ENCODE measurements around the gene HIPK4.

Gene HIPK4

DNA sequence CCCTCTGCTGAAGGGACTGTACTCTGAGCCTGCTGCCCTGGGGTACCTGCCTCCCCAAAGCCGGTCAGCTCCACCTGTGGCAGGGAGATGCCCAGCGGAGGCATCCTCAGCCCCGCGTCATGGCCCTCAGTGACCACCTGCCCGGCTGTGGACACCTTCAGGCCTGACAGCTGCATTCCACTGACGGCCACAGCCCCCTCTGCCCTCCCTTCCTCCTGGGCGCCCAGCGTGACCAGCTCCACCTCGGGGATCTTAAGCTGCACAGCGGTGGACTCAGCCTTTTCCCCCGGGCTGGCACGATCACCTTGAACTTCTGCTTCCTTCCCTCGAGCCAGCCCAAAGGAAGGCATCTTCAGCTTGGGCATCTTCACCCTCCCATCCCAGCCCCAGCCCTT is 4.8 kb upstream of the HIPK4 start:
- Histone ChIP-seq H3K27me3 (ENCODE audit: insufficient read depth, low read length) (no peaks in the 10 kb centered on the region), H3K4me3 (ENCODE audit: low read length) (no peak overlapping the region), H2AFZ (ENCODE audit: low read depth, low read length) (no peak overlapping the region), H3K36me3 (ENCODE audit: insufficient read depth, low read length) (no peaks in the 10 kb centered on the region), H3K9me3 (ENCODE audit: low read length) (no peaks in the 10 kb centered on the region), H3K4me1 (ENCODE audit: insufficient read depth, low read length) (no peaks in the 10 kb centered on the region)

DNA sequence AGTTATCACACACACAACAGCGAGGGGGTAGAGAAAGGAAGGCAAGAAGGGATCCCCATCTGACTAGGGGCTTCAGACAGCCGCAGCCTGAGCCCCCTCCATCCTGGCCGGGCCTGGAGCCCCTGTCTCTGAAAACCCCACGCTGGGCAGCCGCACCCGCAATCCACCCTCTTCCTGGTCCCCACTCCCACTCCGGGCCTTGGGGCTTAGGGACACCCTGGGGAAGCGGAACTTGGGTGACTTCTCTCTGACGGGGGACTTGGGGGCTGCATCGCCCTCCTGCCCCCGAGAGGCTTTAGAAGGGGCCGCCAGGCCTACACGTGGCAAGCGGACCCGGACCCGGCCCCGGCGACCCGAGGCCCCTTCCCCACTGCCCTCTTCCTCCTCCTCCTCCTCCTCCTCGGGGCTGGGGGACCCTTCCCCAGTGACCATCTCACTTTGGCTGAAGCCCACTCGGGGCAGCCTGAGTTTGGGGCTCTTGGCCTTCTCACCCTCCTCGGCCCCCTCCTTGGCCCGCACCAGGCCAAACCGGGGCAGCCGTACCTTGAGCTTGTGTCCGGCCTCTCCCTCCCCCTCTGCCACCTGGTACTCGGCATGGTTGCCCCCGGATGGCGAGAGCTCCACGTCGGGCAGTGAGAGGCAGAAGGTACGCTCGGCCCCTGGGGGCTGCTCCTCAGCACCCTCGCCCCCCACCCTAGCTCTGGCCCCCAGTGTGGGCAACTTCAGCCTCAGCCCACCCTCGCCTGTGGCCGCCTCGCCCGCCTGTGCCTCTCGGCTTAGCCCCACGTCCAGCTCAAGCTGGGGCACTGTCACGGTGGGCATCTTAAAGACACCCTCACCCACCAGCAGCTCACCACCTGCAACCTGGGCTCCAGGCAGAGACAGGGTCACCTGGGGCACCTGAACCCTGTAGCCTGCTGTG is 4.2 kb upstream of the HIPK4 start:
- H3K4me3 ChIP-seq (ENCODE audit: low read length) = no peak overlapping the region

DNA sequence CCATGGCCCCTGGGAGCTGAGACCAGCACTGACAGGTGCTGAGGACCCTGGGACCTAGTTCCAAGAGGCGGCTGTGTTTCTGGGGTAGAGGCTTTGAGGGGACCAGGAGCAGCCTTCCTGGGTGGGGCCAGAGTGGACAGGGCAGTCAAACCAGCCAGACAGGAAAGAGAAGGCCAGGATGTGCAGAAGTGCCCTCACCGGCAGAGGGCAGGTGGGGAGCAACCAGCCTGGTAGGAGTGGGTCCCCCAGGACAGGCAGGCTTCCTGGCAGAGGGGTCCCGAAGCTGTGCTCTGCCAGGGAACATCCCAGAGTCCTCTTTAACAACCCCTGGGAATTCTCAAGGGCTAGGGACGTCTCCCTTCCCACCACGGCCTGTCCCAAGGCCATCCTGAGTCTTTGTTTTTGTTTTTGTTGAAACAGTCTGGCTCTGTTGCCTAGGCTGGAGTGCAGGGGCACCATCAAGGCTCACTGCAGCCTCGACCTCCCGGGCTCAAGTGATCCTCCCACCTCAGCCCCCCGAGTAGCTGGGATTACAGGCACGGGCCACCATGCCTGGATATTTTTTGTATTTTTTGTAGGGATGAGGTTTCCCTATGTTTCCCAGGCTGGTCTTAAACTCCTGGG is 3.0 kb upstream of the HIPK4 start:
- Histone ChIP-seq H3K9me3 (ENCODE audit: low read length) (no peaks in the 10 kb centered on the region), H3K4me3 (ENCODE audit: low read length) (no peak overlapping the region), H3K27me3 (ENCODE audit: insufficient read depth, low read length) (no peaks in the 10 kb centered on the region), H2AFZ (ENCODE audit: low read depth, low read length) (no peak overlapping the region), H3K4me1 (ENCODE audit: insufficient read depth, low read length) (no peaks in the 10 kb centered on the region), H3K36me3 (ENCODE audit: insufficient read depth, low read length) (no peaks in the 10 kb centered on the region)

More for the DNA sequence above, 4.2 kb upstream of the HIPK4 start:
- Histone ChIP-seq H3K36me3 (ENCODE audit: insufficient read depth, low read length) (no peaks in the 10 kb centered on the region), H3K4me1 (ENCODE audit: insufficient read depth, low read length) (no peaks in the 10 kb centered on the region), H2AFZ (ENCODE audit: low read depth, low read length) (no peak overlapping the region), H3K27me3 (ENCODE audit: insufficient read depth, low read length) (no peaks in the 10 kb centered on the region), H3K9me3 (ENCODE audit: low read length) (no peaks in the 10 kb centered on the region)

DNA sequence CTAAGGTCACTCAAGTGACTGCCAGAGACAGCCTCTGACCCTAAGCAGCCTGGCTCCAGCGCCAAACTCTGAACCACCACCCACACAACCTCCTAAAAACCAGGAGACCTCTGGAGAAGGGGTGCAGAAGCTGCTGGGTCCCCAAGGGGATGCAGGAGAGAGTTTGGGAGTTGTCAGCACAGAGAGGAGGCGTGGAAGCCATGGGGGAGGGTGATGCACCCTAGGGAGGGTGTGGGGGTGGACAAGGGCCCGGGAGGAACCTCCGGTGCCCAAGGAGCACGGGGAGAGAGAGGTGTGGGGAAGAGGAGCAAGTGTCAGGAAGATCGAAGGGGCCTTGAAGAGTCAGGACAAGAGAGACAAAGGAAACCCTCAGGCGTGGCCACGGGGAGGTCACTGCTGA is 2.1 kb upstream of the HIPK4 start:
- Histone ChIP-seq H3K4me3 (ENCODE audit: low read length) (no peak overlapping the region), H2AFZ (ENCODE audit: low read depth, low read length) (no peak overlapping the region), H3K36me3 (ENCODE audit: insufficient read depth, low read length) (no peaks in the 10 kb centered on the region), H3K9me3 (ENCODE audit: low read length) (no peaks in the 10 kb centered on the region), H3K27me3 (ENCODE audit: insufficient read depth, low read length) (no peaks in the 10 kb centered on the region), H3K4me1 (ENCODE audit: insufficient read depth, low read length) (no peaks in the 10 kb centered on the region)

GRCh38 chr19:40389404-40390083 is 437 bp downstream of the HIPK4 start:
- H3K27me3 ChIP-seq (ENCODE audit: insufficient read depth, low read length) = no peaks in the 10 kb centered on the region
- no peaks in the 10 kb centered on the region for H3K9me3 ChIP-seq (ENCODE audit: low read length)
- H2AFZ ChIP-seq (ENCODE audit: low read depth, low read length) = no peak overlapping the region
- no peaks in the 10 kb centered on the region for H3K4me1 ChIP-seq (ENCODE audit: insufficient read depth, low read length)
- H3K4me3 ChIP-seq (ENCODE audit: low read length) = no peak overlapping the region
- no peaks in the 10 kb centered on the region for H3K36me3 ChIP-seq (ENCODE audit: insufficient read depth, low read length)

DNA sequence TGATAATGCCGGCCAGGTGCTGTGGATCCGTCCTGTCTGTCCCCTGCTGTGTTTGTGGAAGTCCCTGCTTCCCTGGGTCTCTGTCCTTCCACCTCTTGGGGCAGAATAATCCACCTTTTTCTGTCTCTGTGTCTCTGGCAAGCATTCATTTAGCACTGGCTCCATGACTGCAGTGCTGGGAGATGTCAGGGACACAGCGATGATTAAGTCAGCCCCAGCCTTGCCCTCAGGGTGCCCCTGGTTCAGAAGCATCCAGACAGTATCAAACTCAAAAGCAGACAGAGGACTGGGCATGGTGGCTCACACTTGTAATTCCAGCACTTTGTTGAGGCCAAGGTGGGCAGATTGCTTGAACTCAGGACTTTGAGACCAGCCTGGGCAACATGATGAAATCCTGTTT is 1.5 kb downstream of the HIPK4 start:
- H2AFZ ChIP-seq (ENCODE audit: low read depth, low read length) = no peak overlapping the region
- no peaks in the 10 kb centered on the region for H3K9me3 ChIP-seq (ENCODE audit: low read length)

DNA sequence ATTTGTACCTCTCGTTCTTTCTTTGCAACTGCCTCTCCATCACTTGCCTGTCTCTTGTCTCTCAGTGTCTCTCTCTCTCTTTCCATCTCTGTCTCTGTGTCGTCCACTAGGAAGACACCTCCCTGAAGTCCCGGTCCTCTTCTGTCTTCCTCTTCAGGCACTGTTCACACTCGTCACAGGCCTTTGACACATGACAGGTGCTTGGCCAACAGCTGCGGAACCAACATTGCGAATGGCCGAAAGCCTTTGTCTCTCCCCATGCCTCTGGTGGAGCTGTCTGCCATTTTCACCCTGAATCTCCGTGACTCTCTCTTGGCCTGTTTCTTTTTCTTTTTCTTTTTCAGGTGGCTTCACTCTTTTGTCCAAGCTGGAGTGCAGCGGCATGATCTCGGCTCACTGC is 2.8 kb downstream of the HIPK4 start:
- Histone ChIP-seq H3K36me3 (ENCODE audit: insufficient read depth, low read length) (no peaks in the 10 kb centered on the region), H3K9me3 (ENCODE audit: low read length) (no peaks in the 10 kb centered on the region), H3K27me3 (ENCODE audit: insufficient read depth, low read length) (no peaks in the 10 kb centered on the region)

More for the DNA sequence above, 1.5 kb downstream of the HIPK4 start:
- Histone ChIP-seq H3K4me1 (ENCODE audit: insufficient read depth, low read length) (no peaks in the 10 kb centered on the region), H3K4me3 (ENCODE audit: low read length) (no peak overlapping the region), H3K36me3 (ENCODE audit: insufficient read depth, low read length) (no peaks in the 10 kb centered on the region), H3K27me3 (ENCODE audit: insufficient read depth, low read length) (no peaks in the 10 kb centered on the region)

GRCh38 chr19:40383668-40384248 is 6.2 kb downstream of the HIPK4 start:
- no peaks in the 10 kb centered on the region for H3K9me3 ChIP-seq (ENCODE audit: low read length)
- H2AFZ ChIP-seq (ENCODE audit: low read depth, low read length) = no peak overlapping the region
- H3K4me3 ChIP-seq (ENCODE audit: low read length) = no peak overlapping the region
- H3K36me3 ChIP-seq (ENCODE audit: insufficient read depth, low read length) = peaks cover 5% of the 10 kb centered on the region
- no peaks in the 10 kb centered on the region for H3K4me1 ChIP-seq (ENCODE audit: insufficient read depth, low read length)
- no peaks in the 10 kb centered on the region for H3K27me3 ChIP-seq (ENCODE audit: insufficient read depth, low read length)

More for the DNA sequence above, 2.8 kb downstream of the HIPK4 start:
- Histone ChIP-seq H3K4me3 (ENCODE audit: low read length) (no peak overlapping the region), H3K4me1 (ENCODE audit: insufficient read depth, low read length) (no peaks in the 10 kb centered on the region), H2AFZ (ENCODE audit: low read depth, low read length) (no peak overlapping the region)

GRCh38 chr19:40381321-40381720 is 8.7 kb downstream of the HIPK4 start:
- Histone ChIP-seq H2AFZ (ENCODE audit: low read depth, low read length) (no peak overlapping the region), H3K9me3 (ENCODE audit: low read length) (no peaks in the 10 kb centered on the region), H3K27me3 (ENCODE audit: insufficient read depth, low read length) (no peaks in the 10 kb centered on the region), H3K4me3 (ENCODE audit: low read length) (no peak overlapping the region), H3K36me3 (ENCODE audit: insufficient read depth, low read length) (peaks cover 18% of the 10 kb centered on the region), H3K4me1 (ENCODE audit: insufficient read depth, low read length) (no peaks in the 10 kb centered on the region)

DNA sequence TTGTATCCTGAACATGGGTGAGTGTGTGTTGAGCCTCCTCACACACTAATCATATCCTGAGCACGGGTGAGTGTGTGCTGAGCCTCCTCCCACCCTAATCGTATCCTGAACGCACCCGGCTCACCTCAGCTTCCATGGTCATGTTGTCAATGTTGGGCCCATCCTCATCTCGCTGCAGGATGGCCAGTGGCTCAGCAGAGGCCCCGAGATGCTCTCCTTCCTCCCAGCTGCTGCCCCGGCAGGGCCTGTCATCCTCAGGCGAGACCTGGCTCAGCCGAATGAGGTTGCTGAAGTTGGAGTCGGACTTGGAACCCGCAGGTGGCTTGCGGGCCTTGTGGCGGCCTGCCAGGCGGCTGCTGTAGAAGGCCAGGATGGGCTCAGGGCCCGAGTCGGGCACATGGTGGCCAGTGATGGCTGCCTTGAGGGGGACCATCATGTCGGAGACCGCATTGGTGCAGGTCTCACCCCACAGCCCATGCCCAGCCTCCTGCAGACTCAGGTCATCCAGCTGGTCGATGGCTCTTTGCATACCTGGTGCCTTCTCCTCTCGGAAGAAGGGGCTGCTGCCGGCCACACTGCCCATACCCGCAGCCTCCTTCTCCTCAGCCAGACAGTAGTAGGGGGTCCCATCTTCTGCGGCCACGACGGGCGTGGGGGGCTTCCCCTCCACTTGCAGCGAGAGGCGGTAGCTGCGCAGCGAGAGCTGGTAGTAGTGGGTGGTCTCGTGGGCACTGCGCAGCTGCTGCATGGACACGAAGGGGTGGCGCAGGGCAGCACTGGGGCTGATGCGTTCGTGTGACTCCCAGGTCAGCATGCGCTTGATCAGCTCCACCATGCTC is 9.6 kb downstream of the HIPK4 start:
- H3K36me3 ChIP-seq (ENCODE audit: insufficient read depth, low read length) = peaks cover 19% of the 10 kb centered on the region
- no peak overlapping the region for H3K4me3 ChIP-seq (ENCODE audit: low read length)

GRCh38 chr19:40379446-40380198 is 10.4 kb downstream of the HIPK4 start:
- Histone ChIP-seq H2AFZ (ENCODE audit: low read depth, low read length) (no peak overlapping the region), H3K27me3 (ENCODE audit: insufficient read depth, low read length) (no peaks in the 10 kb centered on the region), H3K4me1 (ENCODE audit: insufficient read depth, low read length) (no peaks in the 10 kb centered on the region), H3K9me3 (ENCODE audit: low read length) (no peaks in the 10 kb centered on the region), H3K36me3 (ENCODE audit: insufficient read depth, low read length) (peaks cover 20% of the 10 kb centered on the region), H3K4me3 (ENCODE audit: low read length) (no peak overlapping the region)

More for the DNA sequence above, 9.6 kb downstream of the HIPK4 start:
- H2AFZ ChIP-seq (ENCODE audit: low read depth, low read length) = no peak overlapping the region
- H3K4me1 ChIP-seq (ENCODE audit: insufficient read depth, low read length) = no peaks in the 10 kb centered on the region
- H3K27me3 ChIP-seq (ENCODE audit: insufficient read depth, low read length) = no peaks in the 10 kb centered on the region
- no peaks in the 10 kb centered on the region for H3K9me3 ChIP-seq (ENCODE audit: low read length)

DNA sequence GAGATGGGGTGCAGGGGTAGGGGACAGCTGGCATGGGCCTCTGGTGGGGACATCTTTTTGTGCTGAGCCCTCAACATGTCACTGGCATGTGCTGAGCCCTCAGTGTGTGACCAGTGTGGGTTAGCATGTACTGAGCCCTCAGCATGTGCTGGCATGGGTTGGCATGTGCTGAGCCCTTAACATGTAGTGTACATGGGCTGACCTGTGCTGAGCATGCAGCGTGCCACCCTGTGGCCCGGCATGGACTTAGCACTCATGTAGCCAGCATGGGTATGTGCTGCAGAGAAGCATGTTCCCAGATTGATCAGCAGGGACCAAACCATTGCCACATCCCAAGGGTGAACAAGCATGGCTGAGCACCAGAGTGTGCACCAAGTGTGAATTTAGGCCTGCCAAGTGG is 11.5 kb downstream of the HIPK4 start:
- no peaks in the 10 kb centered on the region for H3K4me1 ChIP-seq (ENCODE audit: insufficient read depth, low read length)
- H3K9me3 ChIP-seq (ENCODE audit: low read length) = no peaks in the 10 kb centered on the region
- no peak overlapping the region for H3K4me3 ChIP-seq (ENCODE audit: low read length)
- peaks cover 28% of the 10 kb centered on the region for H3K36me3 ChIP-seq (ENCODE audit: insufficient read depth, low read length)
- H3K27me3 ChIP-seq (ENCODE audit: insufficient read depth, low read length) = no peaks in the 10 kb centered on the region
- H2AFZ ChIP-seq (ENCODE audit: low read depth, low read length) = no peak overlapping the region

All from neuron (in vitro differentiated cells).